HG03571 (cell line): Measurements from ENCODE around the gene PRKN.
"Not testable (repeated sequence)": the region's sequence is repeated elsewhere in the genome, so short reads cannot be mapped to it uniquely, and the experiment has no call there.

ENCODE experiments used
- ATAC-seq: cut with Tn5 transposase; IDR thresholded peaks from one replicate; pipeline ENCODE4 v1.9.1; 2021; ENCODE audit not compliant: unreplicated experiment

Gene PRKN

DNA sequence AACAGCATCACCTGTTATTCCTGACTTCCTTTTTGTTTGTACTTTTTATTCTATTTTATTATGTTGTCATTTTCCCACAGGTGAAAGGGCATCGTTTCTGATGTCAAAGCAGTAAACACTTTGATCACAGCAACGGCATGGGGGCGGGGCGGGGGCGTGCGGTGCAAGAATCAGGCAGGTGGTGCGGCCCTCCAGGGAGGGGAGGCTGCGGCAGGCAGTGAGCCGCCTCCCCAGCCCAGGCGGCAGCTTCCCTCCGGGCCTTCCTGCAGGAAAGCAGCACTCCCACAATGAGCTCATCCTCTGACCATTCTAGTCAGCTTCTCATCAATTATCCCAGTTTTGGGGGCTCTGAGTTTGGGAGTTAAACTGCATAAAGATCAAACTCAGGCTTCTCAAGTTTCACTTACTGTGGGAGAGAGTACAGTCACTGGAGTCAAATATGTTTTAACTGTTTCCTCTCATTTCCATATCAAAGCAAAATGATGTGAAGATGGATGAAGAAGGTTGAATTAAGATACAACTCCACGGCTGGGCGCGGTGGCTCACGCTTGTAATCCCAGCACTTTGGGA, 845.3 kb downstream of the PRKN start:
- ATAC-seq, result no peak

DNA sequence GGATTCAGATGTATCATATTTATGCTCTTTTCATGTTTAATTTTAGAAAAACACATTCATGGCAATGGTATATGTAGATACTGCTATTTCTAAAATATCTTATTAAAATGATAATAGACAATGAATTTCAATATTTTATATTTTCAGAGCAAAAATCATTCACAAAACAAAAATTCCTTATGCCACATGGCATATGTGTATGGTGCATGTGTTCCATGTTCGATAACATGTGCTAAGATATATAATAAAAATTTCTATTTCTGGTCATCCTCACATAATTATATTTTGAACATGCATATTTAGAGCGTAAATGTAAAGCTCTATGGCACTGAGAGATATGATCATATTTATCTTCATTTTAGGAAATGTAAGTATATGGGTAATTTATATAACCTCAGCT, 847.5 kb downstream of the PRKN start:
- no peak for ATAC-seq

- ATAC-seq, result no peak
Observed at GRCh38 chr6:161876231-161876630, 851.3 kb downstream of the PRKN start.

DNA sequence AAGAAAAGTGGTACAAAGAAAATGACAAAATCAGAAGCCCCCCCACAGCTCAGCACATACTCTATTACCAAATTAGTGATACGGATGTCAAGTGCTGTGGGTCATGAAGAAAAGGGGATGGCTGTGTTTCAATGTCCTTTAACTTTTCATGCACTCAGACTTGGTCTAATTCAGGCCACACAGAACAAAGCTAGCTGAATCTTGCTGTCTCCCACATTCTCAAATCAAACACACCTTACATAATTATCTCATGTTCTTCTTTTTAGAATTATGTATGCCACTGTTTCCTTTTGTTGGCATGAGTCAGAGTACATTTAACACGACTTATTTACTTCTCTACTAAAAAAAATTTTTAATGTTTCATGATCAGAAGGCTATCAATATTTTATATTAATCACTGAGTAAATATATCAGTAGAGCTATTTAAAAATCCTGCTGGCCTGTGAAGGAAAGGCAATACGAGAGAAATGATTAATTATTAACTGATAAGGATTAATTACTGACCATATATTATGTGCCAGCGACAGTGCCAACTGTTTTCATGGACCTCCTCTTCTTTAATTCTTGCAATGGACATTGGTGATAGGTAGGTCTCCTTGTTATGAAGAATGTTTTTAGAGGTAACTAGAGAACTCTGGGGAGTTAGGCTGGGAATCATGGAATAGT, 857.2 kb downstream of the PRKN start:
- ATAC-seq, result no peak

DNA sequence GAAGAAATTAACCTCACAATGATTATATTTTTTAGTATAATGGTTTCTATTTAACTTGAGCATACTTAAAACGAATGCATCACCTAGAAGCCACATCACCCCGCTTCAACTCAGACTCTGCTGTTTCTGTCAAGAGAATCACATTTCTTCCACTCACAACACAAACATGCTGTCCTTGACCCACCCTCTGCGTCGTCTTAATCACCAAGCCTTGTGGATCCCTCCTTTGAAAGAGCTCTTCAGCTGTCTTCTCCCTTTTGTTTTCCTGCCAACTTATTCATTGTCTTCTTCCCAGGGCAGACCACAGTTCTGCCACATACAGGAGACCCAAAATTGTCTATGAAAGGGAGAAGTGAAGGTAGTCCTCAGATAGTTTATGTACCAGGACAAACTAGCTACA, 858.1 kb downstream of the PRKN start:
- no peak for ATAC-seq

DNA sequence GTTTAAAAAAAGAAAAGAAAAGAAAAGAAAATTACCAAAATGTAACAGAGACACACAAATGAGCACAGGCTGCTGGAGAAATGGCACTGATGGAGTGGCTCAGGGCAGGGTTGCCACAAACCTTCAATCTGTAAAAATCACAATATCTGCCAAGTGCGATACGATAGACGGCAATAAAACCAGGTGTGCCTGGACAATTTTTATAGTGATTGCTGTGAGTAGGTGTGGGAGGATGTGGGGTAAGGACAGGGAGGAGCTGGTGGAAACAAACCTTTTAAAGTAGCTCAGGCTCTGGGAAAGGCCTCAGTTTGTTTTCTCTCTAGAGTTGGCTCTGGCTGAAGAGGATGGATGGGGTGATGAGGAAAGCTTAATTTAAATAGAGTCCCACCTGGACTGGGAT, 861.0 kb downstream of the PRKN start:
- ATAC-seq, result no peak

DNA sequence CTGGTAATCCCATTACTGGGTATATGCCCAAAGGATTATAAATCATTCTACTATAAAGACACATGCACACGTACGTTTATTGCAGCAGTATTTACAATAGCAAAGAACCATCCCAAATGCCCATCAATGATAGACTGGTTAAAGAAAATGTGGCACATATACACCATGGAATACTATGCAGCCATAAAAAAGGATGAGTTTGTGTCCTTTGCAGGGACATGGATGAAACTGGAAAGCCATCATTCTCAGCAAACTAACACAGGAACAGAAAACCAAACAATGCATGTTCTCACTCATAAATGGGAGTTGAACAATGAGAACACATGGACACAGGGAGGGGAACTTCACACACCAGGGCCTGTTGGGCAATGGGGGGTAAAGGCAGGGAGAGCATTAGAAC, 866.5 kb downstream of the PRKN start:
- not testable (repeated sequence) for ATAC-seq

DNA sequence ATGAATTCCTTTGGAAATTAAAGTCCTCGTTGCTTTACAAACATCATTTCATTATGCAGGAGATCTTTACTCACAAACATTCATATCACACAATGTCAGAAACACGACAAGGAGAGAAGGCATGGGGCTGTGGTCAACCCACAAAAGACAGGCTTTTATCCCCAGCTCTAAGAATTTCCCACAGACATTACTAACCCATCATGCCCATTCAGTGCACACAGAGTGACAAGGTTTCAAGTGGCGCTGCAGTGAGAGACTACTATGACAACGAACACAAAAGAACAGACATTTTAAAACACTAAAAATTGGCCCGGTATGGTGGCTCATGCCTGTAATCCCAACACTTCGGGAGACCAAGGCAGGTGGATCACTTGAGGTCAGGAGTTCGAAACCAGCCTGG, 873.9 kb downstream of the PRKN start:
- ATAC-seq, result no peak

- not testable (repeated sequence) for ATAC-seq
Observed at GRCh38 chr6:161851486-161851885, 876.1 kb downstream of the PRKN start.

DNA sequence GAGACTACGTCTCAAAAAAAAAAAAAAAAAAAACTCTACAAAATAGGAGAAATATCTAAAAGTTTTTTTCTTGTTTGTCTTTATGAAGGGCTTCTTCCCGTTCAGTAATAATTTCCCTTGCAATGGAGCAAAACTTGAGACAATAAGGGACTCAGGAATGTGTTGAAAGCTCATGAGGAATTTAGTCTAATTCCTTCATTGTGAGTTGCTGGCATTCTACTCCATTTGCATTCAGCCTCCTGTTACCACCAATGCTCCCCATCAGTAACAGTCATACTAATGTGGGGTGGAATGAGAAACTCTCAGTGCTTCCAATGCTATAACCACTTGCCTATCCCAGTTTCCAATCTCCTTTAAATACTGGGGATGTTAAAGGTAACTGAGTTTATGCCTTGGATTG, 877.0 kb downstream of the PRKN start:
- no peak for ATAC-seq

DNA sequence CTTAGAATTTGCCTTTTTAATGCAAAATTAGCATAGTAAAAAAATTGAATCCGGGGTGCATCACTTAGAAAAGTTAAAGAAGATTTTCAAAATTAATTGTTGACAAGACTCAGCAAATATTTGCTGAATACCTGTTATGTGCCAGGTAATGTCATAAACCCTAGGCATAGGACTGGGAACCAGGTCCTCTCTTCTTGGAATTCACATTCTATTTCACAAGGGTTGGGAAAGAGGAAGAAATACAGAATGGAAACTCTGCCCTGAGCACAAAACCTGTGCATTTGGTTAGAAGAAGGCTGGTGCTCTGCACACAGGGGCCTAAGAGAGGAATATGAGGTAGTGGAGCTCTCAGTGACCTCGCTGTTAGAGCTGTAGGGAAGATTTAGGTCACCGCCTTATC, 879.9 kb downstream of the PRKN start:
- ATAC-seq, result no peak

GRCh38 chr6:161844804-161845203, 882.8 kb downstream of the PRKN start:
- ATAC-seq, result no peak

- ATAC-seq, result no peak
Observed at GRCh38 chr6:161843066-161843465, 884.5 kb downstream of the PRKN start.

GRCh38 chr6:161840380-161840779, 887.2 kb downstream of the PRKN start:
- ATAC-seq, result no peak

GRCh38 chr6:161838306-161839035, 889.1 kb downstream of the PRKN start:
- ATAC-seq, result no peak

GRCh38 chr6:161837854-161838253, 889.7 kb downstream of the PRKN start:
- no peak for ATAC-seq

- ATAC-seq, result no peak
Observed at GRCh38 chr6:161837449-161837735, 890.2 kb downstream of the PRKN start.

- no peak for ATAC-seq
Observed at GRCh38 chr6:161836643-161837448, 890.7 kb downstream of the PRKN start.

GRCh38 chr6:161835500-161836215, 891.9 kb downstream of the PRKN start:
- ATAC-seq, result no peak

- no peak for ATAC-seq
Observed at GRCh38 chr6:161834426-161834825, 893.1 kb downstream of the PRKN start.
